K562 (cell line): ENCODE measurements around the gene TADA1. TPM values are rescaled to one million over a fixed set of nuclear protein-coding genes. Genes with fewer than 3 reads are reported as not detected.
A peak's percentile ranks its signal among the peaks of the same experiment; 100 is the strongest.

Experiments used
- BCL6 ChIP-seq: fragments of 250-450 bp; sonication (Bioruptor Pico); IDR thresholded peaks from 2 replicates; pipeline ENCODE4 v1.4.0; 2020
- BRD9 ChIP-seq: fragments of 450-650 bp; IDR thresholded peaks from 2 replicates; pipeline ENCODE4 v1.6.1; 2018; ENCODE audit warnings: low read depth; ENCODE audit not compliant: partially characterized antibody
- DACH1 ChIP-seq: fragments of 450-650 bp; IDR thresholded peaks from 2 replicates; pipeline ENCODE4 v1.6.1; 2018; ENCODE audit not compliant: partially characterized antibody
- HSF4 ChIP-seq: fragments of 250-450 bp; sonication (Bioruptor Pico); IDR thresholded peaks from 2 replicates; pipeline ENCODE4 v2.1.2; 2022; ENCODE audit warnings: mild to moderate bottlenecking, moderate library complexity, borderline replicate concordance
- POLR2H ChIP-seq: IDR thresholded peaks from 2 replicates; pipeline ENCODE4 v1.6.1; 2016; ENCODE audit warnings: missing genetic modification characterization, low read depth, mild to moderate bottlenecking, control low read depth, missing compliant biosample characterization, moderate library complexity
- SMAD3 ChIP-seq: fragments of 450-650 bp; formaldehyde crosslinking; conservative IDR thresholded peaks from 2 replicates; pipeline ENCODE4 v1.4.0; 2020; ENCODE audit warnings: mild to moderate bottlenecking
- SOX6 ChIP-seq: fragments of 450-650 bp; IDR thresholded peaks from 2 replicates; pipeline ENCODE4 v1.6.1; 2014; ENCODE audit warnings: mild to moderate bottlenecking
- SP1 ChIP-seq: sonication (generic); formaldehyde crosslinking; IDR thresholded peaks from 2 replicates; pipeline ENCODE4 v1.8.1; 2022; ENCODE audit warnings: mild to moderate bottlenecking, missing genetic modification reagents
- TSC22D4 ChIP-seq: fragments of 450-650 bp; IDR thresholded peaks from 2 replicates; pipeline ENCODE4 v1.6.1; 2016; ENCODE audit warnings: missing genetic modification characterization, missing biosample characterization, control low read depth
- ZFX ChIP-seq: sonication (generic); formaldehyde crosslinking; IDR thresholded peaks from 2 replicates; pipeline ENCODE4 v1.8.0; 2022; ENCODE audit warnings: mild to moderate bottlenecking, missing genetic modification reagents, moderate library complexity
- ZKSCAN3 ChIP-seq: fragments of 250-450 bp; sonication (Bioruptor Pico); IDR thresholded peaks from 2 replicates; pipeline ENCODE4 v1.4.0; 2020
- ZNF717 ChIP-seq: fragments of 250-450 bp; sonication (Bioruptor Pico); IDR thresholded peaks from 2 replicates; pipeline ENCODE4 v1.5.0; 2021
- ZNF76 ChIP-seq: fragments of 250-450 bp; sonication (Bioruptor Pico); IDR thresholded peaks from 2 replicates; pipeline ENCODE4 v1.4.0; 2020; ENCODE audit warnings: mild to moderate bottlenecking, moderate library complexity, borderline replicate concordance
- polyA plus RNA-seq, 8 experiments: library from polyadenylated mRNA; depleted of rRNA in 4 of 8; stranded (reverse) in 5 of 8; unstranded in 3 of 8; fragments of >200 nt; fragmentation: Nextera tagmentation in 2 of 8; fragmentation: Illumina TruSeq in 1 of 8; extraction: Ambion mirVana in 2 of 8; extraction: Trizol in 1 of 8; gene quantifications; 2 replicates each; pipeline versions ENCODE4 v1.2.1 to v1.2.3, GENCODE V29; 2011 to 2014; ENCODE audit warnings: inconsistent platforms in 1 of 8, missing spikeins in 1 of 8
- total RNA-seq, 7 experiments: library from RNA; depleted of rRNA in 6 of 7; stranded (reverse); fragments of >200 nt in 6 of 7; fragmentation: Illumina TruSeq in 2 of 7; extraction: Trizol in 2 of 7; gene quantifications; 2 replicates each; pipeline versions ENCODE4 v1.2.1 to v1.2.3, GENCODE V29; 2011 to 2021; ENCODE audit warnings: low replicate concordance in 1 of 7
- TF ChIP-seq, protein P1 (sequence below): sonication (generic); formaldehyde crosslinking; IDR thresholded peaks from 2 replicates; pipeline ENCODE4 v1.8.1; 2023; ENCODE audit warnings: mild to moderate bottlenecking, missing genetic modification reagents
- TF ChIP-seq, protein P2 (sequence below): sonication (generic); formaldehyde crosslinking; IDR thresholded peaks from 2 replicates; pipeline ENCODE4 v1.8.0; 2022; ENCODE audit warnings: mild to moderate bottlenecking, missing genetic modification reagents
- TF ChIP-seq, protein P3 (sequence below), 2 experiments: fragments of 450-650 bp; IDR thresholded peaks; 2 replicates each; pipeline ENCODE4 v1.6.1; 2016
- TF ChIP-seq, protein P4 (sequence below): fragments of 150-350 bp; IDR thresholded peaks from 2 replicates; pipeline ENCODE4 v1.6.1; 2014; ENCODE audit warnings: low read depth, mild to moderate bottlenecking, low read length, borderline replicate concordance
- TF ChIP-seq, protein P5 (sequence below): fragments of 450-650 bp; IDR thresholded peaks from 2 replicates; pipeline ENCODE4 v1.6.1; 2016

TADA1 gene
- total and polyA plus RNA-seq, 9 of the 15 experiments (the other 6 are each of a cell fraction or from before 2014, with no cell fraction given), result 15.9 to 76.5 (median 28.7) TPM

DNA sequence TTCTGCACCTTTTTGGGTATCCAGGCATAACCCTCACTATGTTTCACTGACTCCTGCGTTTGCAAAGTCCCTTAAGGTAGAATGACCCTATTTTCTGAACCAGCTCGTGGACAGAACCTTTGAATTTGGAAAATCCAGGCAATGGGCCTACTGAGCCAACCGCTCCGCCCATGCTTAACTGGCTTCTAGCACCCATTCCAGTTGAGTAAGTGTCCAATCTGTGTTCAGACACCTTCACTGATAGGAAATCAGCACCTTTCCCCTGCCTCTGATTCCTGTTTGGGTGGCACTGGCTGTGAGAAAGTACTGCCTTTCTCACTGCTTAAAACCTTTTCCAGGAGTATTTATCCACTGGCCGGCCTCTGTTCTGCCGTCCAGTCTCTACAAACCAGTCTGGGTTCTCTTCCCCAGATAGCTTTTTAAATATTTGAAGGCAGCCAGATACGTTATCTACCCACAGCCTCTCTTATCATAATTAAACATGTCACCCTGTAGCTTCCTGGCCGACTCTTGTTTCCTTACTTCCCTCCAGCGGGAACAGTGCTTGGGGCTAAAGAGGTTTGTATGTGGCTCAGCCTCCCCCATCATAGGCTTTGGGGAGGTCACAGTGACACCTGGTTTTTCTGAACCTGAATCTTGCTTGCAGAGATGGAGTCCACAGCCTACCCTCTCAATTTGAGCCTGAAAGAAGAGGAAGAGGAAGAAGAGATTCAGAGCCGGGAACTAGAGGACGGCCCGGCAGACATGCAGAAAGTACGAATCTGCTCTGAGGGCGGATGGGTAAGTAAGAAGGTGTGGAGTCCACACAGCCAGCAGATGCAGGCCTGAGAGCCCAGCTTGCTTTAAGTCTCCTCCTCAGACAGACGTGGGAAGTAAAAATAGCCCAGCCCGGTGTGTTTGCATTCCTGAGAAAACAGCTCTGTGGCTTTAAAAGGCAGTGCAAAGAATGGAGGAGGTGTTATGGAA, 35.5 kb downstream of the TADA1 start (continued):
- TF ChIP-seq, protein P1, sequence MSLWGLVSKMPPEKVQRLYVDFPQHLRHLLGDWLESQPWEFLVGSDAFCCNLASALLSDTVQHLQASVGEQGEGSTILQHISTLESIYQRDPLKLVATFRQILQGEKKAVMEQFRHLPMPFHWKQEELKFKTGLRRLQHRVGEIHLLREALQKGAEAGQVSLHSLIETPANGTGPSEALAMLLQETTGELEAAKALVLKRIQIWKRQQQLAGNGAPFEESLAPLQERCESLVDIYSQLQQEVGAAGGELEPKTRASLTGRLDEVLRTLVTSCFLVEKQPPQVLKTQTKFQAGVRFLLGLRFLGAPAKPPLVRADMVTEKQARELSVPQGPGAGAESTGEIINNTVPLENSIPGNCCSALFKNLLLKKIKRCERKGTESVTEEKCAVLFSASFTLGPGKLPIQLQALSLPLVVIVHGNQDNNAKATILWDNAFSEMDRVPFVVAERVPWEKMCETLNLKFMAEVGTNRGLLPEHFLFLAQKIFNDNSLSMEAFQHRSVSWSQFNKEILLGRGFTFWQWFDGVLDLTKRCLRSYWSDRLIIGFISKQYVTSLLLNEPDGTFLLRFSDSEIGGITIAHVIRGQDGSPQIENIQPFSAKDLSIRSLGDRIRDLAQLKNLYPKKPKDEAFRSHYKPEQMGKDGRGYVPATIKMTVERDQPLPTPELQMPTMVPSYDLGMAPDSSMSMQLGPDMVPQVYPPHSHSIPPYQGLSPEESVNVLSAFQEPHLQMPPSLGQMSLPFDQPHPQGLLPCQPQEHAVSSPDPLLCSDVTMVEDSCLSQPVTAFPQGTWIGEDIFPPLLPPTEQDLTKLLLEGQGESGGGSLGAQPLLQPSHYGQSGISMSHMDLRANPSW (CRISPR knock-in tag), result no peak
- no peak for TF ChIP-seq TSC22D4 (tag)
- TF ChIP-seq HSF4 (CRISPR knock-in tag), result no peak
- TF ChIP-seq BCL6 (CRISPR knock-in tag), result no peak
- TF ChIP-seq POLR2H, result no peak
- TF ChIP-seq SP1, result no peak
- TF ChIP-seq BRD9, result no peak
- no peak for TF ChIP-seq DACH1
- TF ChIP-seq ZFX (CRISPR knock-in tag), result peak; percentile 74
- TF ChIP-seq SMAD3, result 0 out of 2 replicates have a peak, but pooled peaks have one; percentile 20
- TF ChIP-seq ZNF717 (CRISPR knock-in tag), result no peak
- TF ChIP-seq ZKSCAN3, result no peak
- TF ChIP-seq, protein P2, sequence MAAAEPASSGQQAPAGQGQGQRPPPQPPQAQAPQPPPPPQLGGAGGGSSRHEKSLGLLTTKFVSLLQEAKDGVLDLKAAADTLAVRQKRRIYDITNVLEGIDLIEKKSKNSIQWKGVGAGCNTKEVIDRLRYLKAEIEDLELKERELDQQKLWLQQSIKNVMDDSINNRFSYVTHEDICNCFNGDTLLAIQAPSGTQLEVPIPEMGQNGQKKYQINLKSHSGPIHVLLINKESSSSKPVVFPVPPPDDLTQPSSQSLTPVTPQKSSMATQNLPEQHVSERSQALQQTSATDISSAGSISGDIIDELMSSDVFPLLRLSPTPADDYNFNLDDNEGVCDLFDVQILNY, result no peak
- no peak for TF ChIP-seq ZNF76 (CRISPR knock-in tag)
- TF ChIP-seq, protein P3, sequence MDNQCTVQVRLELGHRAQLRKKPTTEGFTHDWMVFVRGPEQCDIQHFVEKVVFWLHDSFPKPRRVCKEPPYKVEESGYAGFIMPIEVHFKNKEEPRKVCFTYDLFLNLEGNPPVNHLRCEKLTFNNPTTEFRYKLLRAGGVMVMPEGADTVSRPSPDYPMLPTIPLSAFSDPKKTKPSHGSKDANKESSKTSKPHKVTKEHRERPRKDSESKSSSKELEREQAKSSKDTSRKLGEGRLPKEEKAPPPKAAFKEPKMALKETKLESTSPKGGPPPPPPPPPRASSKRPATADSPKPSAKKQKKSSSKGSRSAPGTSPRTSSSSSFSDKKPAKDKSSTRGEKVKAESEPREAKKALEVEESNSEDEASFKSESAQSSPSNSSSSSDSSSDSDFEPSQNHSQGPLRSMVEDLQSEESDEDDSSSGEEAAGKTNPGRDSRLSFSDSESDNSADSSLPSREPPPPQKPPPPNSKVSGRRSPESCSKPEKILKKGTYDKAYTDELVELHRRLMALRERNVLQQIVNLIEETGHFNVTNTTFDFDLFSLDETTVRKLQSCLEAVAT (IDR thresholded peaks at IDR 0.05), result no peak
- TF ChIP-seq, protein P4, sequence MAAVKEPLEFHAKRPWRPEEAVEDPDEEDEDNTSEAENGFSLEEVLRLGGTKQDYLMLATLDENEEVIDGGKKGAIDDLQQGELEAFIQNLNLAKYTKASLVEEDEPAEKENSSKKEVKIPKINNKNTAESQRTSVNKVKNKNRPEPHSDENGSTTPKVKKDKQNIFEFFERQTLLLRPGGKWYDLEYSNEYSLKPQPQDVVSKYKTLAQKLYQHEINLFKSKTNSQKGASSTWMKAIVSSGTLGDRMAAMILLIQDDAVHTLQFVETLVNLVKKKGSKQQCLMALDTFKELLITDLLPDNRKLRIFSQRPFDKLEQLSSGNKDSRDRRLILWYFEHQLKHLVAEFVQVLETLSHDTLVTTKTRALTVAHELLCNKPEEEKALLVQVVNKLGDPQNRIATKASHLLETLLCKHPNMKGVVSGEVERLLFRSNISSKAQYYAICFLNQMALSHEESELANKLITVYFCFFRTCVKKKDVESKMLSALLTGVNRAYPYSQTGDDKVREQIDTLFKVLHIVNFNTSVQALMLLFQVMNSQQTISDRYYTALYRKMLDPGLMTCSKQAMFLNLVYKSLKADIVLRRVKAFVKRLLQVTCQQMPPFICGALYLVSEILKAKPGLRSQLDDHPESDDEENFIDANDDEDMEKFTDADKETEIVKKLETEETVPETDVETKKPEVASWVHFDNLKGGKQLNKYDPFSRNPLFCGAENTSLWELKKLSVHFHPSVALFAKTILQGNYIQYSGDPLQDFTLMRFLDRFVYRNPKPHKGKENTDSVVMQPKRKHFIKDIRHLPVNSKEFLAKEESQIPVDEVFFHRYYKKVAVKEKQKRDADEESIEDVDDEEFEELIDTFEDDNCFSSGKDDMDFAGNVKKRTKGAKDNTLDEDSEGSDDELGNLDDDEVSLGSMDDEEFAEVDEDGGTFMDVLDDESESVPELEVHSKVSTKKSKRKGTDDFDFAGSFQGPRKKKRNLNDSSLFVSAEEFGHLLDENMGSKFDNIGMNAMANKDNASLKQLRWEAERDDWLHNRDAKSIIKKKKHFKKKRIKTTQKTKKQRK, result no peak
- TF ChIP-seq, protein P5, sequence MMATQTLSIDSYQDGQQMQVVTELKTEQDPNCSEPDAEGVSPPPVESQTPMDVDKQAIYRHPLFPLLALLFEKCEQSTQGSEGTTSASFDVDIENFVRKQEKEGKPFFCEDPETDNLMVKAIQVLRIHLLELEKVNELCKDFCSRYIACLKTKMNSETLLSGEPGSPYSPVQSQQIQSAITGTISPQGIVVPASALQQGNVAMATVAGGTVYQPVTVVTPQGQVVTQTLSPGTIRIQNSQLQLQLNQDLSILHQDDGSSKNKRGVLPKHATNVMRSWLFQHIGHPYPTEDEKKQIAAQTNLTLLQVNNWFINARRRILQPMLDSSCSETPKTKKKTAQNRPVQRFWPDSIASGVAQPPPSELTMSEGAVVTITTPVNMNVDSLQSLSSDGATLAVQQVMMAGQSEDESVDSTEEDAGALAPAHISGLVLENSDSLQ, result peak; percentile 17; the same call in 1 of the 2 replicates
- peak; percentile 74; the same call in 1 of the 2 replicates for TF ChIP-seq SOX6
